NCI-H1694 (cell line): ENCODE measurements around the gene AGBL4.

Source experiments
- DNase-seq: peaks from one replicate; lab custom pipeline; 2025; lab: John Stamatoyannopoulos, UW

The AGBL4 gene

GRCh38 chr1:48943826-48944225, 1079.9 kb downstream of the AGBL4 start:
- DNase-seq = no peak

DNA sequence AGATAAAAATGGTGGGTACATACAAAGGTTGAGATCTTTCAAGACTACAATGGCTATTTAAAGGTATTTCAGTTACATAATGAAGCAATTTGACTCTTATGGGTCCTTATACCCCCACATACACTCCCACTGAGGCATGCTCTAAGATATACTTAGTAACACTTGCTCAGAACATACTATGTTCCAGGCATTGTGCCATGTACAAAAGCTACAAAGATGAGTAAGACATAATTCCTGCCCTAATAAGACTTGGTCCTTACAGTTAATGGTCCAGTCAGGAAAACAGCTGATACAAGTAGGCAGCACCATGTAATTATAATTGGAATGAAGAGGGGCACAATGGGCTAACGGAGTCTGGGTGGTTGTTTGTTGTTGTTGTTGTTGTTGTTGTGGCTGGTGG, 1080.4 kb downstream of the AGBL4 start:
- DNase-seq = no peak

DNA sequence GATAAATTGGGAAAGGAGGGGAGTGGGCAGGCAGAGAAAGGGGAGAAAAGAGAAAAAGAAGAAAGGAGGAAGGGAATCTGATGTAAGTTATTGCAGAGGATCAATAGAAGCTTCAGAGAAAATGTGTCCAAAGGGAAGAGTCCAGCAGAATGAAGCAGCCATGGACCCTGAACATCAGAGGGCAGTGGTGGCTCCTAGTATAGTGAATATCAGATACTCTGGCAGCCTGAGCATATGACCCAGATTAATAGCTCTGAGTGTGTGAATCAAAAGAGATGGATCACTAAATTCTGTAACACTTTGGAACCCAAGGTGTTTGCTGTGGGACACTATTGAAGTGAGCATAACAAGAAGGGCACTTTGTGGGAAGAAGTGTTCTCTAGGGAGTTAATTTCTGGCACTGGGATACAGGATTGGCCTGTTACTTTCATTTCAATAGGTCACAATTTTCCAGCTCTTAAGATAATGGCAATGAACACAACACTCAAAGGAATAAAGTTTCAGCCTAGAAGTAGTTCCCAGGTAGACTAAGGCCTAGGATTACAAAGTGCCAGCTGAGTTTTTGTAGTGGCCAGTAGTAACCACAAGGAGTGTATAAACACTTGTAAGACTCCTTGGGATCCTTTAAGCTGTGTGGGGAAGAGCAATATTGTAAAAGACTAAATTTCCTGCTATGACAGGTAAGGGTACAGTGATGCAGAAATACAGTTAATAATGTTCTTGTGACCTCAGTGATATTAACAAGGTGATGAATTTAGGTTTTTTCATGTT, 1082.6 kb downstream of the AGBL4 start:
- DNase-seq = no peak

DNA sequence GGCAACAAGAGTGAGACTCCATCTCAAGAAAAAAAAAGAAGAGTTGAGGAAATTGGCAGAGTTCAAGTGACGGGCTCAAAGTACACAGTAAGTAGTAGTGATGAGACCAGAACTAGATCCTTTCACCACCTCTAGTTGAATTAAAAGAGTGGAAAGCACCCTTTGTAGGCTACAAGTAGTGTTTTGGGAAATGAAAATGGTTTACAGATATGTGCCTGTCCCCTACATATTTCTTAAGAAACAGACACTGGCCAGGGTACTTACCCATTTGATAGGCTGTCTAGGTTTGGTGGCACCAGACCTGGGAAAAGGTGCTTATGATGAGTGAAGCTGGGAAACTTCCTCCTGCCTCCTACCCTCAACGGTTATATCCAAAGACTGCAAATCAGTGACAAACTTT, 1083.4 kb downstream of the AGBL4 start:
- DNase-seq = no peak

DNA sequence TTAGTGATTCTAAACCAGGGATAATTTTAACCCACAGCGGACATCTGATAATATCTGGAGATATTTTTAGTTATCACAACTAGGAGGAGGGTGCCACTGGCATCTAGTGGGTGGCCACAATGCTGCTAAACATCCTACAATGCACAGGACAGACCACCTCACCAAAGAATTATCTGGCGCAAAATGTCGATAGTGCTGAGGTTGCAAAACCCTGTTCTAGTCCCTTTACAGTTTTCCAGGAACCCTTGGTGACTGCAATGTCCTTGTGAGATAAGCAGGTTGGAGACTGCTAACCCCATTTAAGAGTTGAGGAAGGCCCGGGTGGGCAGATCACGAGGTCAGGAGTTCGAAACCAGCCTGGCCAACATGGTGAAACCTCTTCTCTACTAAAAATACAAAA, 1083.9 kb downstream of the AGBL4 start:
- no peak for DNase-seq

GRCh38 chr1:48939042-48939441, 1084.7 kb downstream of the AGBL4 start:
- no peak for DNase-seq

GRCh38 chr1:48937732-48938131, 1086.0 kb downstream of the AGBL4 start:
- DNase-seq = no peak

DNA sequence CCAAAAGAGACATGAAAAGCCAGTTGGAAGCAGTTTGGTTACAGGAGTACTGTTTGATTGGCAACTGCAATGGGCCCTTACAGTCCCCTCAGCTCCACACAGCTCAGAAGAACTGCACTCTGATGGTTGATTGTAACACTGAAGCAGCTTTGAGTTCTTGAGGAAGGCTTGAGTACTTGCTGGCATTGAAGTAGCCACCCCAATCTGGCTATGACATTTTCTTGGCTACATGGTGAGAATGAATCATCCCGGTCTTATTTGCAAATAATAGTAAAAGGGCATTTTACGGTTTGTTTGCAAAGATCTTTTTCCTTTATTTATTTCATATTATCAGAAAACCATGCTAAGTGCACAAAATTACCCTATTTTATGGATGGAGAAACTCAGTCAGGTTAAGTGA, 1087.3 kb downstream of the AGBL4 start:
- DNase-seq = no peak

DNA sequence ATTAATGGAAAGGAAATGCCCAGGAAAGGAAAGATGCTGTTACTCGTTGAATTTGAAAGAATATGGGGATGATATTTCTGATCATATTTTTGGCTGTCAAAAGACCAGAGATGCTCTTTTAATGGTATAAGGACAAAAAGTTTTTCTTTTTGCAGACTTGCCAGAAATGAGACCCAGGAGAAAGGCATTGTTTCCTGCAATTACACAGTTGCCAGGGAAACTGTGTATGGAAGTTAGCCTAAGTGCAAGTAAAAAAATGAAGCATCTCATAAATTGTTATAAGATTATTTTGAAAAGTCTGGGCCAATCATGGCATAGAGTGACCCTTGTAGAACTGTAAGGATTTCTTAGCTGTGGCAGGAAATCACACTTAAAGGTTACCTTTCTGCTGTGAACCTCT, 1091.4 kb downstream of the AGBL4 start:
- no peak for DNase-seq

- no peak for DNase-seq
Observed at GRCh38 chr1:48931506-48932192, 1092.1 kb downstream of the AGBL4 start.

DNA sequence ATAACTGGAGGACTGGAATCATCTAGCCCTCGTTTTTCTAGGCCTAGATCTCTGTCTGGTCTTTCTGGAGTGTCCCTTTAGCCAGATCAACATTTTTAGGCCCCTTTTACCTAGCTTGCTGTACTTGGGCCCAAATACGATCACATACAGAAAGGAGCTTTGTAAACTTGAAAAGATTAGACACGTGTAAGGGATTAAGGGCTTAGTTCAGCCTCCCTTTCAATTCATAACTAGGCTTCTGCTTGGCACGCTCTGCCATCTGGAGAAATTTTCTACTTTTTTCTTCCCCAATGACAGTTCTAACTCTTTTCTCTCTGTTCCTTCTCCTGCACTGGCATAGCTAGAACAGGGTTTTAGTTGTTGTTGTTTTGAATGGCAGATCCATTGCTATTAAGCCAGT, 1093.7 kb downstream of the AGBL4 start:
- no peak for DNase-seq

GRCh38 chr1:48924099-48924498, 1099.7 kb downstream of the AGBL4 start:
- DNase-seq = no peak

DNA sequence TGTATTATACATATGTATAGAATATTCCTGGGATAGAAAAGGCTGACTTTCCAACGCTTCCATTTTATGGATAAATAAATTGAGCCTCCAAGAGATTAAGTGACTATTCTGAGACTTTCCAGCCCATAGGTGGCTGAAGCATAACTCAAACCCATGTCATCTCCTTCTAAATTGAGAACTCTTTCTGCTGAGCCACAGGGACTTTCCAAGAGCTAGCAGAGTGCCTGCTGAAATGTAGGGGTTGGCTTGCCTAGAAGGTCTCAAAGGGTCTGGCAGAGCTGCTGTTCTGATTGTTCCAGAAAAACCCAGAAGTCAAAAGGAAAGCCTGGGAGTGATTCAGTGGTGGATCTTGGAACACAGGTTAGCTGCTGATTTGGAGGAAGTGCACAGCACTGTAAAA, 1100.6 kb downstream of the AGBL4 start:
- DNase-seq = no peak

DNA sequence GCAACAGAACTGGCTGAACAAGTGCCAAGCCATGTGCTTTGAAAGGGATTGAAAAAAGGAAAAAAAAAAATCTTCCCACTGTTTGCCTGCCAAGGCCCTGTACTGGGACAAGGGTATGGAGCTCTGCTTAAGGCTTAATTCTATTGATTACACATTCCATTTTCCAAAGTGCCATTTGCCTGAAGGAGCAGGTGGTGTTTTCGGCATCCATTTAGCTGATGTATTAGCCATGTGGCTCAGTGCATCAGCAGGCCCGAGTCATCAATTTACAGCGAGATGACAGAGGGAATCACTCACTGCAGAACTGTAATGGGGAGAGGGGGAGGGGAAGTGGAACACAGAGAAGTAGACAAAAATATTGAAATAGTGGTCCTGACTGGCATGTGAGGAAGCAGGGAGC, 1102.9 kb downstream of the AGBL4 start:
- peak; percentile 35 for DNase-seq

DNA sequence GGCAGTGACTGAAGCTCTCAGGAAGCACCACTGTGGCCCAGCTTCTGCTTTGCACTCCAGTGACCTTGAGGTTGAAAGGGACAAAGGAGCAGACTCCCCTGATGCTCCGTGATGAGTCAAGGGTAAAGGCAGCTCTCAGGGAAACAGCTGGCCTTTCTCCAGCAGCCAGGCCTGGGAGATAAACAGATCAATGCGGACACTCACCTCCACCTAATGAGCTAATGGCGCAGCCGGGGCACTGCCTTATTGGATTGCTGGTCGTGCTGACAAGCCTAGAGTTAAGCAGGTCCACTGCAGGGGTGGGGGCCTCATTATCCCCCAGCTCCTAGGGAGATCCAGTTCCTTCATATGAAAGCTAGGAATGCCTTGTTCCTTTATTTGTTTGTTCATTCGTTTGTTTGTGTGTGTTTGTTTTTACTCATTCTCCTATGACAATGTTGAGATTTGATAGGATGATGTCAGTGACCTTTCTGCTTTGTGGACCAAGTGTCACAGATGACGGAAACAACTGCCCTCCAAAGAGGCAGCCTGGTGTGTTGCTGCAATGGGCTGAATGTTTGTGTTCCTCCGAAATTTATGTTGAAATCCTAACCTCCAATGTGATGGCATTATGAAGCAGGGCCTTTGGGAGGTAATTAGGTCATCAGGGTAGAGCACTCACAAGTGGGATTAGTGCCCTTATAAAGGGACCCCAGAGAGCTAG, 1105.7 kb downstream of the AGBL4 start:
- no peak for DNase-seq

DNA sequence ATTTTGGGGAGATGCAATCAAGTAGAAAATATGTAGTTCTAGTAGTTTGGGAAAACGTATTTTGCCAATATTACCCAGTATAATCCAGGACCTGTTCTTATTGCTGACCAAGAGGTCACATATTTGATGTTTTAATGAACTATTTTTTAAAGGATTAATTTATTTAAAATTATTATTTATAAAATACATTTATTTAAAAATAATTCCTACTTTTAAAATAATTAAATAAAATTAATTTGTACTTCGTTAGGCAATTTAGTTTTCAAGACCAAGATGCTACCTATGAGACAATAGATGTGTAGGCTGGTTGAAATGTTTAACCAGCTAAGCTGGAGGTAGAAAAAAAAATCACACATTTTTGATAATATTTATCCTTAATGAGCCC, 1106.7 kb downstream of the AGBL4 start:
- DNase-seq = no peak

GRCh38 chr1:48916130-48917069, 1107.4 kb downstream of the AGBL4 start:
- peak; percentile 76 for DNase-seq

DNA sequence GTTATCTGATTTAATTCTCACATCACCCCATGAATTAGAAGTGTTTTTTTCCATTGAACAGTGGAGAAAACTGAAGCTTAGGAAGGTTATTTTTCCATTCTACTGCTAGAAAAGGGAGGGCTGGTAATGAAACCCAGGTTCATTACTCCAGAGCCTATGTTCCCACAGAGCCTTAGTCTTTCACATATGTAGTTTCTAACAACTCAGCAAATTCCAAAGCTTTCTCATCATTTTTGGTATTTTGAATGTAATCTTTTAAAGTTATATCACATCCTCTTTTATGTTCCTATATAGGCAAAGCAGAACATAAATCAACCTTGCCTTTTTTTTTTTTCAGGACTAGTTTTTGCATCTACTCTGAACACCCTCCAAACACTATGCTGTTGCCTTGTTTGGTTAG, 1115.1 kb downstream of the AGBL4 start:
- DNase-seq = no peak

- no peak for DNase-seq
Observed at GRCh38 chr1:48906729-48907128, 1117.0 kb downstream of the AGBL4 start.

GRCh38 chr1:48906164-48906563, 1117.6 kb downstream of the AGBL4 start:
- DNase-seq = no peak

DNA sequence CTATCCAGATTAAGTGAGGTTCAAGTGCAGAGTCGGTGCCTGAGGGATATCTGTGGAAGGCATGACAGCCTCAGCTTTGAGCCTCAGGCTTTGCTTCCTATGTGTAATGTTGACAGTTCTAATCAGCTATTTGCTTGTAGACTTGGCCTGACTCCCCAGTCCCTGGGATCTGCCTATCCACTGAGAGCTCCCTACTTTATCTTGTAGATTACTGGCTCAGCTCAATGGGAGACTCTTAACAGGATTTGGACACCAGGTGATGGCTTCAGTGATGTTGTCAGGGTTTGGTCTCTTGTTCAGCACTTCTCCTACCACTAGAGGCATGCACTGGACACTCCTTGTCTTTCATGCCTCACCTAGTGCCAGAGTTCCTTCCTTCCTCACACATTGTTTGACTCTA, 1120.5 kb downstream of the AGBL4 start:
- no peak for DNase-seq

DNA sequence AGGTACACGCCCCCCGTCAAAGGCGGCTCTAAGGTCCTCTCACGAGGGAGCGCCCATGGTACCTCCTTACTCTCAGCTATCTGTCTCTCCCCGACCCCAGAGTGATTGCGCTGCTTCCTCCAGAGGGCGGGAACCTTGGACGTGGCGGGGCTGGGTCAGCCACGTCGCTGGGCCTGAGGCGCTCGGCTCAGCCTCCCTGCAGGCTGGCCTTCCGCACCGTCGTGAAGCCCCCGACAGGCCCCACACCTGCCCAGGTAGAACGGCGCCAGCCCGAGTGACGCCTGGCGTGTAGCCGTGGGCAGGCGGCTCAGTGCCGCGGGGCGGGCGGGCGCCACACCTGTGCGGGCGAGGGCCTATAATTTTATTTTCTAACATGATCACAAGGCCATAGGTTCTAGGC, 1124.9 kb downstream of the AGBL4 start:
- no peak for DNase-seq
